ENCODE measurements around the gene FDXR.
A peak's percentile ranks its signal among the peaks of the same experiment; 100 is the strongest.

The FDXR gene

DNA sequence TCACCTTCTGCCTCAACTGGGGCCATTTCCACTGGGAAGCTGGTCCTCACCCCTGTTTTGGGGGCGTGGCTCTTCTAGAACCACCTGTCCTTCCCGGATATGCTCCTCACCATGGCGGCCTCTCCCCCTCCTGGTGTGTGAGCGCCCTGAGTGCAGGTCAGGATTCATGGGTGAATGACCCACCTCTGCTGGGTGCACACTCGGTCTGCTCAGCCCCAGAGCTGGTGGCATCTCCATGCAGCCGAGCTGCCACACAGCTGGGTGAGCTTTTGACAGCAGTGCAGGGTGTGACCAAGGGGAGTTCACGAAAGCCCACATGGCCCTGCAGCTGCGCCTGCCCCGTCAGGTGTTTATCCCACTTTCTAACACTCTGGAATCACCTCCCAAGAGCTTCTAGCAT lies 40.4 kb downstream of the FDXR start:
- no peak for DNase-seq

DNA sequence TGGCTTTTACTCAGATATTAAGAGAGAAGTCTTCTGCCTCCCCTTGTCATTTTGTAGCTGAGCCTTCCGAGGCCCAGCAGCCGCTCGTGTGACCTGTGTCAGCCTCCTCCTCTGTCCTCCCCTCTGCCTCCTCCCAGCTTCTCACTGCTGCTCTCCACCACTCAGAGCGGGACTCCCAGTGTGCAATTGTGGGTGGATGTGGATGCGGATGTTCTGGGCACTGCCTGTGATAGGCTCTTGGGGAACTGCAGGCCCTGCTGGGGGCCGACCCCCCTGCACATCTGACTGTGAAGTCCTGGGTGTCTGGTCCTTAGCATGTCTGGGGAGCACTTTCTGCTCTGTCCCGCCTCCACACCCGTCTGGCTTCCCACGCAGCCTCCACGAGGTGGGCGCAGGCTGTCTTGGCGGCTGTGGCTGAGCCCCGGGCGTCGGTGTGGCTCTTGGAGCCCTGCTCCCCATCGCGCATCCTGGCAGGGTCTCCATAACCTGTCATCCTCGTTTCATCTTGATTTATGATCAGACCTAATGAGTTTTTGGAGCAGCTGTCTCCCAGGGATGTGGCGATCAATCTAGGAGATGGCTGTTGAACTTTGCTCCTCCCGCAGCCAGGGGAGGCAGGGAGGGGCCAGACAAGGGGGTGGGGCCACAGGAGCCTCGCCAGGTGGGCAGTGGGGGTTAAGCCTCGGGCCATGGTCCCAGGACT lies 41.2 kb downstream of the FDXR start:
- DNase-seq: peak; percentile 62

DNA sequence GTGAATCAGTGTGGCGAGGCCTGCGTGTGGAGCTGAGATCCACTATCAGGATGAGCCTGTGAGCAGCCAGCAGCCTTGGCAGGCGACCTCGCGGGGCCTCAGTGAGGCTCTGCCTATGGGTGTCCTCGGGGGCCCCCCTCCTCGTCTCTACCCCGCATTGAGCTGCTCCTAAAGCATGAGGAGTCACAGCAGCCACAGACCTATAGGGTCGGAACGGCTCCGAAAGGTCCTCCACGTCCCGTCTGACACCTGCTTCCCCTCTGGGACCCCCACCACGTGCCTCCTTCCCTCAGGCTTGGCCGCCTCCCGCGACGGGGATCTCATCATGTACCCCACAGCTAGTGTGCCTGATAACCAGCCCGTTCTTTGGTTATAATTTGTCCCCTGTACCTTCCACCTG lies 41.9 kb downstream of the FDXR start:
- no peak for DNase-seq

DNA sequence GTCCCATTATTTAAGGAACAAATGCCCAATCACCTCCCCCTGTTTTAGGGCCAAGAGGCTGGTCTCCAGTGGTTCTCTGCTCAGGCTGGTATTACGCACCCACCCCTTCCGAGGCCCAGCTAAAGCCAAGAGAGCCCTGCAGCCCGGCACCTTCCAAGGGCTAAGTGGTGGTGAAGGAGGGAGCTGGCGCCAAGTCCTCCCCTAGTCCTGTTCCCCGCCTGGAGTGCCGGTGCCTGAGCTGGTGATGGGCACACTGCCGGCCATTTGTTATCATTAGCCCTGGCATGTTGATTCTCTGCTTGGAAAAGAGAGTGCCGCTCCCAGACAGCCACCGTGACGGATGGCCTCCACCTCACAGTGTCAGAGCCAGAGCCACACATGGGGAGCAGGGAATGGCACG lies 45.0 kb downstream of the FDXR start:
- DNase-seq: no peak

DNA sequence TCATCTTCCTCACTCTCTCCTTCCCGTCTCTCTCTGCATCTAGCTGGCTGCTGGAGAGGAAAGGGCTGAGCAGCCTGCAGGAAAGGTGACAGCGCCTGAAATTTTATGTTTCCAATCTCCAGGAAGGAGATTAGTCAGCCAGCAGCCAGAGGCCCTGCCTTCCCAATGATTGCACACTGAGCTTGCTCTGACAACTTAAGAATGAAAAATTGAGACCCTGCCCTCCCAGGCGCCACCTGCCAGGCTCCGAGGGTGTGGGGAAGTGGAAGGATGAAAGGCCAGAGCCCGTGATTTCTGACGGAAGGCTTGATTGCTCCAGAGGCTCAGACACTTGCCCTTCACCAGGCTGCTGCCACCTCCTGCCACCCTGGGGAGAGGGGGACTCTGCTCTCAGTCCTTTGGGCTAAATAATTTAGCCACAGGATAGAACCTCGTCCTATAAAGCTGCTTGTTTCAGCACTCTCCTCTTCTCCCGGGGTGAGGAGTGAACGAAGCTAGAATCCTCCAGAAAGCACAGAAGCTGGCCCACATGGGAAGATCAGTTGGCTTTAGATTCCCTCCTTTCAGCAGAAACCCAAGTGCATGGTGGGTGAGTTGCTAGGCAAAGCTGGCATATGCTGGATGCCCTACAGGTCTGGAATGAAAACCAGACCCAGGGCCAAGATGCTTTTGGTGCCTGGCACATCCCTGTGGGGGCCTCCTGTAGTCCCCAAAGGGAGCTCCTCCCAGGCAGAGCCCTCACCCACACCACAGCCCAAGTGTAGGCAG lies 46.7 kb downstream of the FDXR start:
- peak; percentile 95 for DNase-seq

DNA sequence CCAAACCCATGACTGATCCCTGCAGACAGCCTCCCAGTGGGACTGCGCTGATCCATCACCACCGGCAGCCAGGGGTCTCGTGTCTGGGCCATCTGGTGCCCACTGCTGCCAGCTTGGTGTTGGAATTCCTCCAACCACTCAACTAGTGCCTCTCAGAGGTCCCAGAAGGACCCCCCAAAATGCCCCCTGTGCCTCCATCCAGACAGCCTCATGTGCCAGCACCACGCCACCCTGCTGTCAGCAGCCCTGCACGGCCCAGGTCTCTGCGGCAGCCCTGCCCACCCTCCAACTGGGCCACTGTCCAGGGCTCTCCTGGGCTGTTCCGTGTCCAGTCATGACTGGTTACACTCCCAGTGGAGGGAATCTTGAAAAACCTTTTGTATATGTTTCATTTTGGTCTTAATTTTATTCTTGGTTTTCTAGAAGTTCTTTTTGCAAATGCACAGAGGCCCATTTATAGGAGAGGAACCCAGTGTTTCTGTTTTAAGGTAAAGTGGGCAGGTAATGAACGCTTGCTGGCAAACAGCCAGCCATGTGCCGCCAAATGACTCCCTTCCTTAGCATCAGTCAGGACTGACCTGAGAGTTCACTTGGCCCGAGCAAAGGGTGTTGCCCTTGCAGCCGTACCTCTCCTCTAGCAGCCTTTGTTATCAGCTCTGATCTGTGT lies 47.7 kb downstream of the FDXR start:
- peak; percentile 20 for DNase-seq

DNA sequence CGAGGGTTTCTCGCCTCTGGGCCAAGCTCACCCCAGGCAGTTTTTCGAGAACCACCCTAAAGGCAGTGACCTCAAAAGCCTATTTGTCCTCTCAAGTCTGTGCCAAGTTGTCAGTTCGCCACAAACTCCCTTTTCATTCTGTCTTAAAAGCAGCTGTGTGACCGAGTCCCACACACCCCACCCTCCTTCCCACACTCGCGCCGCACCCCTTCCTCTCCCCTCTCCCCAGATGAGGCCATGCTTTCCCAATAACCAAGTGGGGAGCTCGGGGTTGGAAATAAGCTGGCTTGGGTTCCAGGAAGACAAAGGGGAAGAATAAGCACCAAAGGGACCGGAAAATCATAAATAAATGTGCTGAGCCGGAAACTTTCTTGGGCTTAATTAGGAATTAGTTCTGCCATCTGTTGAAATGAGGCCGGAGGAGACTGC lies 49.8 kb downstream of the FDXR start:
- peak; percentile 64 for DNase-seq

DNA sequence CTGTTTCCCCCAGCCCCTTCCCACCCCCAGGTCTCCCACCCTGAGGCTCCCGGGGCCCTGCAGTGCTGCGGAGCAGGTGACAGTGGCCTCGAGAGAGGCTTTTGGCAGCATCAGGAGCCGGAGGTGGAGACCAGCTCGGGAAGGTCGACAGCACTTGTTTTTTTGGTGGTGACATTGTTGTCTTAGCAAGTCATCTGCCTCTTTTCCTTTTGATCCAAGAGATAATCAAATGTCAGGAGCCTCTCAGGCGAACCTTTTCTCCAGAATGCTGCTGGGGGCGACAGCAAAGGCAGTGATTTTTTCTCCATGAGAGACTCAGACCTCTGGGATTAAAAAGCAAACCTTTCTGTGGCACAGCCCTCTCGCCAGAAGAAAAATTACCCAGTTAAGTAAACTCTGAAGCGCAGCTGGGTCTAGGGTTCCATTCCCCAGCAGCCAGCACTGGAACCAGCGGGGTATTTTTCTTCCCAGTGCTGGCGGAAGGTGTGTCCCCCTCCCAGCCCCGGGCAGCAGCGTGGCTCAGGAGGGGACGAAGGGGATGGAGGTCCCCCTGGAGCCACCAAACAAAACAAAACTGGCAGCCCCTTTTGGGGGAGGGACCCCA lies 50.4 kb downstream of the FDXR start:
- DNase-seq: no peak

DNA sequence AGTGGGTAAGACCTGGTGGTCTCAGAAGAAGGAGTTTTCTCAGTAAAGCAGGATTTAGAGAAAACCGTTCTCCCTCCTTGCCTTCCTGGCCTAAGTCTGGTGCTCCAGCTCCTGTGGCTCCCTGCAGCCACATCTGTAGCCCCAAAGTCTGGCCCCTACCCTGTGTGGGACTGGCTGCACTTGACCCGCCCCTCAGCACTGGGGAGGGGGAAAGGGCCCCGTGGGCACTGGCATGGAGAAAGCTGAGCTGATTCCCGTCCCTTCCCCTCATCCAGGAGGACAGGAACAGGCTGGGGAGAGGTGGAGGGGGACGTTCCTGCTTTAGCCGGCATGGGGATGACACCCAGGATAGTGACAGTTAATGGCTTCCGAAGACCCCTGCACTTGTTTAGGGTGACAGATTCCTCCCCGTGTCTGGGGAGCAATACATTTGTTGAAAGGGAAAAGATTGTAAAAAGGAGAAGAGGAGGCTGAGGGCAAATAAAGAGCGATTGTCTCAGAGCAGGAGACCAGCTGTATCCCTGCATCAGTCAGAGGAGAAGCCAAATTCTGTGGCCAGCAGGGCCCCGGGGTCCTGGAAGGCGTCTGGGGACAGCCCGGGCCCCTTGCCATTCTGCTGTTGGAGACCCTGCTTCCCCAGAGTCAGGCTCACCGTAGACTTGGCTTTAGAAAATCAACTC lies 51.0 kb downstream of the FDXR start:
- no peak for DNase-seq

DNA sequence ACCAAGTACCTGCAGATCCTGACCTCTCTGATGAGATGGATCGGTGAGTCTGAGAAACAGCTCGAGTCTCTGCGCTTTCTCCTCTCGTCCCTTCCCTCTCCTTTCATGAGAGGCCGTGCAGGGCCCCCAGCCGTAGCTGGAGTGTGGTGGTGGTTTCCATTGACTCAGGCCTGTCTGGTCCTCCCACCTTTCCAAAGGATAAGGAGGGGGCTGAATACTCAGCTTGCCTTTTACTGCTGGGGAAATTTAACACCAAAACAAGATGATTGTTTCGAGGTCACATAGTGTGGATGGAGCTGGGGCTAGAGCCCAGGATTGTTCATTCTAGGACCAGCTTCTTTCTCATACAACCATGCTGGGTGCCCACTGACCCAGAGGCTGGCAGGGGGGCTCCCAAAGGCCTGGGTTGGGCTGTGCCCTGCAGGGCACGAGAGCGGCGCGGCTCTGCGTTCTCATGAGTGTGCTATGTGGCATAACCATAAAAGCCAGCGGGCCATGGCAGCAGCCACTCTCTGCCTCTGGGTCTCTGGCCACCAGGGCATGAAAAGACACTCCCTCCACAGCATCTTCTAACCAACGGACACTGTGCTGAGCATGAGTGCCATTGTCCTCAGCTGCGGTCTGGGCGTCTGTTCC lies 52.9 kb downstream of the FDXR start:
- no peak for DNase-seq

DNA sequence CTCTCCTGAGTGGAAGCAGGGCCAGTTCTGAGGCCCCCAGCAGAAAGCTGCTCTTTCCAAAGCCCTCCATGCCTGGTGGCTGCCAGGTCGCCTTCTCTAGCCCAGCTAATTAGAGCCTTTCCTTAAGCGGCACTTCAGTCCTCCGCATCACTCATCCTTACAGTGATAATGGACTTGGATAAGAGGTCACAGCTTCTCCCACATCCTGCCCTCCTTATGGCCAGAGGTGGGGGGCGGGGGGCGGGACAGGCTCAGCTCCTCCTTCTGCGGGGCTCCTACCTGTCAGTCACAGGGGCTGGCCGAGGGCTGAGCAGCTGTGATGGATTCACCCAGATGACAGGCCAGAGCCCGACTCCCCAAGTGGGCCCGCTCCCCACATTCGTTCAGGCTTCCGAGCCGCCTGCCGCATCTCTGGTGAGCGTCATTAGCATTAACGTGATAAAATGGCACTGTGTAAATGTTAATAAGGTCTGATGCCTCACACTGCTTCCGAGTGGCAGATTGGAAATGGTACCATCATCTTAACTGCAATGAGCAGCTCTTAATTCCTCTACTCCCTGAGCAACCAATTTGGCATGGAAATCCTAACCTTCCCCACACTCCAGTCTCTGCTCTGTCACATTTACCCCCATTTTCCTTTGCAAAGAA lies 54.4 kb downstream of the FDXR start:
- DNase-seq: no peak

DNA sequence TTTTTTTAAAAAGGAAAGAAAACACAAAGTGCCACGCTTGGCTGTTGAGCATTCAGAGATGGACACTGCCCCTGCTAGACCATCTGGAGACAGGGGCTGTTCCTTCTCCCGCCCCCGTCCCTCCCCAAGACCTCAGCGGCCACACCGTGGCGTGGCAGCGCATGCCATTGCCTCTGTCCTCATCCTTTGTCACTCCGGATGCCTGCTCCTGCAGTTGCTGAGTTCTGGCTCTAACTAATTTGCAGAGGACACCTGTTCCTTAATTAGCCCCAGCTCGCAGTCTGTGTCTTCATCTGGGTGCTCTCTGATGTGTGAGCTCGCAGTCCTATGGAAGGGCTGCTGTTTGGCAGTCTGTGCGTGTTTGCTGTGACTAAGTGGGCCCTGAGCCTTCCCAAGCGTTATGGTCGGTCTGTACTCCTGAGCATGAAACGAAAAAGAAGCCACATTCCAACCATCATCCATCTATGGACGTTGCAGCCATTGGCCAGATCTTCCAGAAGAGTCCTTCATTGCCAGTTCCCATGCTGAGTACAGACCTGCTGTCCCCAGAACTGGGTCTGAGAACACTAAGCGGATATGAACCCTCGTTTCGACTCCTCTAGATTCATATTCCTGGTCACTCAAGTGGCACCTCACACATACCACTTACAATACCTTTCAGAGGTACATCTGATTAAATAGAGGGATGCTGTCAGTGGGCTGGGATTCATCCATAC lies 55.7 kb downstream of the FDXR start:
- no peak for DNase-seq

DNA sequence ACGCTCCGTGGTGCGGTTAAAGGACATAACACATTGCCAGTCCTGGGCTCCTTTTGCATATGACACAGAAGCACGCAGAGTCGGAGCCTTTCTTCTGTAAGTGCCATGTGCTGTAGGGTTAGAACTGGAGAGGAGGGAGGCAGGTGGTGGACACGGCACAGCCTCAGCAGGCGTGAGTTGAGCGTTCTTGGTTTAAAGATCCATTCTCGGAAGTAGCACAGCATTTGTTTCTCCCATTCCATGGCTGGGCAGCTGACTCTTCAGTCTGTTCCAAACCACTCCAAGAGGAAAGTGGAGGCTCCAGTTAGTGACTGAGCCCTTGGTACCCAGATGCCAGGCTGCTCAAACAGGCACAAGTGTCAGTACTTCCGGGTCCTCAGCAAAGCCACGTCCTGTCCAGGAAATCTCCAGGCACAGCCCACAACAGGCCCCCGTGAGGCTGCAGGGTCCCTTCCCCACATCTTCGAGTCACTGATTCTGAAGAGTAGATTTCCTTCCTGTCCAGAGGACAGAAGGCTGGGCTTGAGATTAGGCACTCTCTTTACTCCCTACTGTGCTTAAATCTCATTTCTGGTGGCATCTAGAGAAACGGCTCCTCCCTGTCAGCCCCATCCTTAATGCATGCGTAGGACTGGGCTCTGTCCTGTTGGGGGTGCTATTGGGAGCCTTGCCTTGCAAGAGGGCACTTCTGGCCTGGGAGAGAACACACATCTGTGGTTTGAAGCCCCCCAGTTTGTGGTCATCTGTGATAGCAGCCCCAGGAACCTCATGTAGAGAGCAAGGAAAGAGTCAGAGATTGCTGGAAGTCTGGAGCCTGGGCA lies 57.0 kb downstream of the FDXR start:
- DNase-seq: peak; percentile 56

DNA sequence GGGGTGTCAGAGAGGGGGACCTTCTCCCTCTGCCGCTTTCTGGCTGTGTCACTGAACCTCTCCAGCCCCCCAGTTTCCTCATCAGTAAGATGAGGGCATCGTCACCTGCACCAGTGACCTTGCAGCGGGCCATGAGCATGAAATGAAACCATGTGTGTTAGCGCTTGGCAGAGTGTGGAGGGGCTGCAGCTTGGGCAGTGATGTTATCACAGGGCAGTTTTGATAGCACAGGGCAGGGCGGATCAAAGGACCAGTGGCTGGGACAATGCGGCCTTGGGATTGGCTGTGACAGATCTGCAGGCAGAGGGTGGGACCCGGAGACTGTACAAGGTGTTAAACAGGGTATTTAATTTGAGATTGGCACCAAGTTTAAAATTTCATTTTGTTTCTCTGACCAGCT lies 57.7 kb downstream of the FDXR start:
- no peak for DNase-seq

DNA sequence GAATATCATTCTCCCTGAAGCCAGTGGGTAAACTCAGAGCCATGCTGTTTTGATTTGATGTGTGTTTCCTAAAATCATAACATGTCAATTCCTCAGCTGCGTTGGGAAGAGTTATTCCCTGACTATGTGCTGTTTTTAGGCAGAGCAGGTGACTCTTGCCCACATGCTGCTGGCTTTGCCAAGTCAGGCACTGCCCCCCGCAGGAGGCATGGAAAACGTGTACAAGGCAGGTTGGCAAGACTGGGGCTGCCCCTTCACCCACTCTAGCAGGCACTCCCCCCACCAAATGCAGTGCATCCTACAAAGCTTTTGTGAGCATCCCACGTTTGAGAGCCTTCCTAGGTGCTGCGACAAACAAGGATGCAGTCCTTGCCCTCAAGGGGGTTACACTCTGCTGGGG lies 58.3 kb downstream of the FDXR start:
- no peak for DNase-seq

All from NCI-H82 (cell line).